GM23338 (cell line): ENCODE data around the gene RPL10. TPM values are rescaled to one million over a fixed set of nuclear protein-coding genes. Genes with fewer than 3 reads are reported as not detected.

Experiments
- ATAC-seq: fragments of 200-7000 bp; cut with Tn5 transposase; 3 replicates; pipeline ENCODE4 v1.9.1; 2020
- DNase-seq: peaks from one replicate; pipeline ENCODE4 v3.0.0-alpha.2; 2015; ENCODE audit warnings: low spot score
- H2AFZ ChIP-seq: fragments of 200-600 bp; sonication (generic); 2 replicates; pipeline ENCODE4 v1.8.0; 2016; ENCODE audit warnings: antibody characterized with exemption, mild to moderate bottlenecking, moderate library complexity
- H3F3A ChIP-seq: fragments of 200-600 bp; sonication (generic); replicated peaks from 2 replicates; pipeline ENCODE4 v1.8.0; 2017; ENCODE audit warnings: antibody characterized with exemption, mixed run types, low read depth
- H3K27ac ChIP-seq: fragments of 200-600 bp; sonication (generic); 2 replicates; pipeline ENCODE4 v1.6.1; 2016; ENCODE audit warnings: low read depth
- H3K27me3 ChIP-seq: fragments of 200-600 bp; sonication (generic); 2 replicates; pipeline ENCODE4 v1.8.0; 2016; ENCODE audit warnings: mild to moderate bottlenecking, mixed run types, moderate library complexity; ENCODE audit not compliant: insufficient read depth
- H3K36me3 ChIP-seq: fragments of 200-600 bp; sonication (generic); 2 replicates; pipeline ENCODE4 v1.8.0; 2016; ENCODE audit warnings: mild to moderate bottlenecking; ENCODE audit not compliant: insufficient read depth
- H3K4me1 ChIP-seq: fragments of 200-600 bp; sonication (generic); 2 replicates; pipeline ENCODE4 v1.8.0; 2016; ENCODE audit warnings: mild to moderate bottlenecking, moderate library complexity; ENCODE audit not compliant: insufficient read depth
- H3K4me2 ChIP-seq: fragments of 200-600 bp; sonication (generic); 2 replicates; pipeline ENCODE4 v1.7.1; 2017; ENCODE audit warnings: mixed run types
- H3K4me3 ChIP-seq: fragments of 200-600 bp; sonication (generic); 2 replicates; pipeline ENCODE4 v1.6.1; 2016; ENCODE audit warnings: mixed run types
- H3K79me2 ChIP-seq: fragments of 200-600 bp; sonication (generic); replicated peaks from 2 replicates; pipeline ENCODE4 v1.8.0; 2017; ENCODE audit warnings: mild to moderate bottlenecking; ENCODE audit not compliant: insufficient read depth
- H3K9me2 ChIP-seq: fragments of 200-600 bp; sonication (generic); 2 replicates; pipeline ENCODE4 v1.8.0; 2017; ENCODE audit not compliant: insufficient read depth
- H4K20me1 ChIP-seq: fragments of 200-600 bp; sonication (generic); replicated peaks from 2 replicates; pipeline ENCODE4 v1.8.0; 2017; ENCODE audit warnings: mild to moderate bottlenecking; ENCODE audit not compliant: insufficient read depth
- H3K27ac Mint-ChIP-seq: 2 replicates; pipeline ENCODE4 v1.8.0; 2020; ENCODE audit warnings: inconsistent platforms, mild to moderate bottlenecking, moderate library complexity, mixed read lengths
- H3K27me3 Mint-ChIP-seq: 3 replicates; pipeline ENCODE4 v1.8.0; 2022; ENCODE audit warnings: low read depth, mild to moderate bottlenecking, moderate library complexity, mixed read lengths, inconsistent platforms; ENCODE audit not compliant: insufficient read depth, poor library complexity
- H3K36me3 Mint-ChIP-seq: 3 replicates; pipeline ENCODE4 v1.8.0; 2021; ENCODE audit warnings: low read depth, mild to moderate bottlenecking, inconsistent platforms, moderate library complexity, mixed read lengths
- H3K4me1 Mint-ChIP-seq: 3 replicates; pipeline ENCODE4 v1.8.0; 2020; ENCODE audit warnings: mild to moderate bottlenecking, inconsistent platforms, mixed read lengths
- H3K4me3 Mint-ChIP-seq: 3 replicates; pipeline ENCODE4 v1.8.0; 2021; ENCODE audit warnings: moderate library complexity, mild to moderate bottlenecking, inconsistent platforms, mixed read lengths
- H3K9me3 Mint-ChIP-seq: 3 replicates; pipeline ENCODE4 v1.8.0; 2020; ENCODE audit warnings: moderate library complexity, mild to moderate bottlenecking, inconsistent platforms, mixed read lengths
- EZH2phosphoT487 ChIP-seq: fragments of 200-600 bp; sonication (generic); IDR thresholded peaks from one replicate; pipeline ENCODE4 v1.8.1; 2018; ENCODE audit warnings: antibody characterized with exemption; ENCODE audit not compliant: unreplicated experiment
- JUNB ChIP-seq: IDR thresholded peaks from one replicate; pipeline ENCODE4 v1.6.1; 2016; ENCODE audit warnings: antibody characterized with exemption; ENCODE audit not compliant: unreplicated experiment
- NANOG ChIP-seq: IDR thresholded peaks from 2 replicates; pipeline ENCODE4 v1.6.1; 2016; ENCODE audit warnings: antibody characterized with exemption, borderline replicate concordance
- STAT1 ChIP-seq: IDR thresholded peaks from one replicate; pipeline ENCODE4 v1.6.1; 2016; ENCODE audit warnings: antibody characterized with exemption; ENCODE audit not compliant: unreplicated experiment
- ZNF114 ChIP-seq: fragments of 250-450 bp; sonication (Bioruptor Pico); IDR thresholded peaks from 2 replicates; pipeline ENCODE4 v1.5.0; 2020; ENCODE audit warnings: mild to moderate bottlenecking, moderate library complexity
- ZNF331 ChIP-seq: fragments of 250-450 bp; sonication (Bioruptor Pico); IDR thresholded peaks from 2 replicates; pipeline ENCODE4 v1.5.0; 2020; ENCODE audit warnings: low read depth, mild to moderate bottlenecking, moderate library complexity
- polyA plus RNA-seq: library from polyadenylated mRNA; unstranded; fragments of >200 nt; fragmentation: Nextera tagmentation; extraction: Ambion mirVana; gene quantifications from 2 replicates; pipeline ENCODE4 v1.2.1, GENCODE V29; 2016
- total RNA-seq: library from RNA; depleted of rRNA; stranded (reverse); fragments of >200 nt; shearing (Covaris generic); gene quantifications from 2 replicates; pipeline ENCODE4 v1.2.3, GENCODE V29; 2014
- TF ChIP-seq, protein P1 (sequence below), 2 experiments: fragments of 200-600 bp in 1 of 2; sonication (generic) in 1 of 2; conservative IDR thresholded peaks; 2 replicates each; pipeline versions ENCODE4 v1.5.1 to v1.6.1; 2016 to 2017; ENCODE audit warnings: antibody characterized with exemption in 2 of 2, low read depth in 2 of 2, mild to moderate bottlenecking in 2 of 2, moderate library complexity in 1 of 2
- TF ChIP-seq, protein P2 (sequence below): IDR thresholded peaks from 2 replicates; pipeline ENCODE4 v1.6.1; 2016; ENCODE audit warnings: antibody characterized with exemption
- TF ChIP-seq, protein P3 (sequence below): fragments of 250-450 bp; sonication (Bioruptor Pico); IDR thresholded peaks from 2 replicates; pipeline ENCODE4 v1.5.0; 2020; ENCODE audit warnings: mild to moderate bottlenecking, moderate library complexity
- TF ChIP-seq, protein P4 (sequence below): IDR thresholded peaks from one replicate; pipeline ENCODE4 v1.6.1; 2018; ENCODE audit warnings: antibody characterized with exemption; ENCODE audit not compliant: unreplicated experiment

RPL10 gene
- total and polyA plus RNA-seq, 2 experiments from 2014 or later = 1,696 to 4,929 TPM

DNA sequence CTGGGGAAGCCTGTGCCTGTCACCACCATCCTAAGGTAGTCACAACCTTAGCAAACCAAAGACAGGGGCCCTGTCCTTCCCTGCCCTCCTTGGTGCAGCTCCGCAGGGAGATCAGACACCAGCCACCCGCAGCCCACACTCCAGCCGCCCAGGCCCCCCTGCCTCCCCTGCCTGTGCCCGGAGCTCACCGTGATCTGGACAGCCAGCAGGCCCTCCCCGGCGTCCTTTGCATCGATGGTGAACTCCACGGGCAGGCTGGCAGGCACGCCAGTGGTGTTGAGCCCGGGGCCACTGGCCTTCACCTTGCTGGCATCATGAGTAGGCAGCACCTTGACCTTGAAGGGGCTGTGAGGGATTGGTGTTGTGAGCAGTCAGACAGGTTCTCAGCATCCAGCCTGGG, 40.2 kb upstream of the RPL10 start:
- H3K27ac ChIP-seq = no peak overlapping the region
- Mint-ChIP-seq H3K4me1 (no peaks in the 10 kb centered on the region; the same call in 2 of the 3 replicates), H3K27ac (no peak overlapping the region), H3K27me3 (peaks cover 5% of the 10 kb centered on the region), H3K36me3 (peaks cover 77% of the 10 kb centered on the region), H3K9me3 (no peaks in the 10 kb centered on the region; the same call in 2 of the 3 replicates), H3K4me3 (no peak overlapping the region)
- H2AFZ ChIP-seq = no peak overlapping the region
- no peak overlapping the region for H3K4me2 ChIP-seq
- H3K9me2 ChIP-seq = no peaks in the 10 kb centered on the region
- DNase-seq (no peak), ATAC-seq (no peak)
- peaks cover 22% of the 10 kb centered on the region for H3K36me3 ChIP-seq
- H4K20me1 ChIP-seq = no peaks in the 10 kb centered on the region
- TF ChIP-seq, protein P1, sequence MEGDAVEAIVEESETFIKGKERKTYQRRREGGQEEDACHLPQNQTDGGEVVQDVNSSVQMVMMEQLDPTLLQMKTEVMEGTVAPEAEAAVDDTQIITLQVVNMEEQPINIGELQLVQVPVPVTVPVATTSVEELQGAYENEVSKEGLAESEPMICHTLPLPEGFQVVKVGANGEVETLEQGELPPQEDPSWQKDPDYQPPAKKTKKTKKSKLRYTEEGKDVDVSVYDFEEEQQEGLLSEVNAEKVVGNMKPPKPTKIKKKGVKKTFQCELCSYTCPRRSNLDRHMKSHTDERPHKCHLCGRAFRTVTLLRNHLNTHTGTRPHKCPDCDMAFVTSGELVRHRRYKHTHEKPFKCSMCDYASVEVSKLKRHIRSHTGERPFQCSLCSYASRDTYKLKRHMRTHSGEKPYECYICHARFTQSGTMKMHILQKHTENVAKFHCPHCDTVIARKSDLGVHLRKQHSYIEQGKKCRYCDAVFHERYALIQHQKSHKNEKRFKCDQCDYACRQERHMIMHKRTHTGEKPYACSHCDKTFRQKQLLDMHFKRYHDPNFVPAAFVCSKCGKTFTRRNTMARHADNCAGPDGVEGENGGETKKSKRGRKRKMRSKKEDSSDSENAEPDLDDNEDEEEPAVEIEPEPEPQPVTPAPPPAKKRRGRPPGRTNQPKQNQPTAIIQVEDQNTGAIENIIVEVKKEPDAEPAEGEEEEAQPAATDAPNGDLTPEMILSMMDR (conservative IDR thresholded peaks at IDR 0.05; ENCODE audit: low read depth in 2 of 2) = no peak
- TF ChIP-seq EZH2phosphoT487 (no peak), ZNF331 (CRISPR knock-in tag) (no peak), NANOG (no peak), JUNB (no peak), ZNF114 (CRISPR knock-in tag) (no peak), STAT1 (no peak)
- TF ChIP-seq, protein P2, sequence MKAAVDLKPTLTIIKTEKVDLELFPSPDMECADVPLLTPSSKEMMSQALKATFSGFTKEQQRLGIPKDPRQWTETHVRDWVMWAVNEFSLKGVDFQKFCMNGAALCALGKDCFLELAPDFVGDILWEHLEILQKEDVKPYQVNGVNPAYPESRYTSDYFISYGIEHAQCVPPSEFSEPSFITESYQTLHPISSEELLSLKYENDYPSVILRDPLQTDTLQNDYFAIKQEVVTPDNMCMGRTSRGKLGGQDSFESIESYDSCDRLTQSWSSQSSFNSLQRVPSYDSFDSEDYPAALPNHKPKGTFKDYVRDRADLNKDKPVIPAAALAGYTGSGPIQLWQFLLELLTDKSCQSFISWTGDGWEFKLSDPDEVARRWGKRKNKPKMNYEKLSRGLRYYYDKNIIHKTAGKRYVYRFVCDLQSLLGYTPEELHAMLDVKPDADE = no peak
- TF ChIP-seq, protein P3, sequence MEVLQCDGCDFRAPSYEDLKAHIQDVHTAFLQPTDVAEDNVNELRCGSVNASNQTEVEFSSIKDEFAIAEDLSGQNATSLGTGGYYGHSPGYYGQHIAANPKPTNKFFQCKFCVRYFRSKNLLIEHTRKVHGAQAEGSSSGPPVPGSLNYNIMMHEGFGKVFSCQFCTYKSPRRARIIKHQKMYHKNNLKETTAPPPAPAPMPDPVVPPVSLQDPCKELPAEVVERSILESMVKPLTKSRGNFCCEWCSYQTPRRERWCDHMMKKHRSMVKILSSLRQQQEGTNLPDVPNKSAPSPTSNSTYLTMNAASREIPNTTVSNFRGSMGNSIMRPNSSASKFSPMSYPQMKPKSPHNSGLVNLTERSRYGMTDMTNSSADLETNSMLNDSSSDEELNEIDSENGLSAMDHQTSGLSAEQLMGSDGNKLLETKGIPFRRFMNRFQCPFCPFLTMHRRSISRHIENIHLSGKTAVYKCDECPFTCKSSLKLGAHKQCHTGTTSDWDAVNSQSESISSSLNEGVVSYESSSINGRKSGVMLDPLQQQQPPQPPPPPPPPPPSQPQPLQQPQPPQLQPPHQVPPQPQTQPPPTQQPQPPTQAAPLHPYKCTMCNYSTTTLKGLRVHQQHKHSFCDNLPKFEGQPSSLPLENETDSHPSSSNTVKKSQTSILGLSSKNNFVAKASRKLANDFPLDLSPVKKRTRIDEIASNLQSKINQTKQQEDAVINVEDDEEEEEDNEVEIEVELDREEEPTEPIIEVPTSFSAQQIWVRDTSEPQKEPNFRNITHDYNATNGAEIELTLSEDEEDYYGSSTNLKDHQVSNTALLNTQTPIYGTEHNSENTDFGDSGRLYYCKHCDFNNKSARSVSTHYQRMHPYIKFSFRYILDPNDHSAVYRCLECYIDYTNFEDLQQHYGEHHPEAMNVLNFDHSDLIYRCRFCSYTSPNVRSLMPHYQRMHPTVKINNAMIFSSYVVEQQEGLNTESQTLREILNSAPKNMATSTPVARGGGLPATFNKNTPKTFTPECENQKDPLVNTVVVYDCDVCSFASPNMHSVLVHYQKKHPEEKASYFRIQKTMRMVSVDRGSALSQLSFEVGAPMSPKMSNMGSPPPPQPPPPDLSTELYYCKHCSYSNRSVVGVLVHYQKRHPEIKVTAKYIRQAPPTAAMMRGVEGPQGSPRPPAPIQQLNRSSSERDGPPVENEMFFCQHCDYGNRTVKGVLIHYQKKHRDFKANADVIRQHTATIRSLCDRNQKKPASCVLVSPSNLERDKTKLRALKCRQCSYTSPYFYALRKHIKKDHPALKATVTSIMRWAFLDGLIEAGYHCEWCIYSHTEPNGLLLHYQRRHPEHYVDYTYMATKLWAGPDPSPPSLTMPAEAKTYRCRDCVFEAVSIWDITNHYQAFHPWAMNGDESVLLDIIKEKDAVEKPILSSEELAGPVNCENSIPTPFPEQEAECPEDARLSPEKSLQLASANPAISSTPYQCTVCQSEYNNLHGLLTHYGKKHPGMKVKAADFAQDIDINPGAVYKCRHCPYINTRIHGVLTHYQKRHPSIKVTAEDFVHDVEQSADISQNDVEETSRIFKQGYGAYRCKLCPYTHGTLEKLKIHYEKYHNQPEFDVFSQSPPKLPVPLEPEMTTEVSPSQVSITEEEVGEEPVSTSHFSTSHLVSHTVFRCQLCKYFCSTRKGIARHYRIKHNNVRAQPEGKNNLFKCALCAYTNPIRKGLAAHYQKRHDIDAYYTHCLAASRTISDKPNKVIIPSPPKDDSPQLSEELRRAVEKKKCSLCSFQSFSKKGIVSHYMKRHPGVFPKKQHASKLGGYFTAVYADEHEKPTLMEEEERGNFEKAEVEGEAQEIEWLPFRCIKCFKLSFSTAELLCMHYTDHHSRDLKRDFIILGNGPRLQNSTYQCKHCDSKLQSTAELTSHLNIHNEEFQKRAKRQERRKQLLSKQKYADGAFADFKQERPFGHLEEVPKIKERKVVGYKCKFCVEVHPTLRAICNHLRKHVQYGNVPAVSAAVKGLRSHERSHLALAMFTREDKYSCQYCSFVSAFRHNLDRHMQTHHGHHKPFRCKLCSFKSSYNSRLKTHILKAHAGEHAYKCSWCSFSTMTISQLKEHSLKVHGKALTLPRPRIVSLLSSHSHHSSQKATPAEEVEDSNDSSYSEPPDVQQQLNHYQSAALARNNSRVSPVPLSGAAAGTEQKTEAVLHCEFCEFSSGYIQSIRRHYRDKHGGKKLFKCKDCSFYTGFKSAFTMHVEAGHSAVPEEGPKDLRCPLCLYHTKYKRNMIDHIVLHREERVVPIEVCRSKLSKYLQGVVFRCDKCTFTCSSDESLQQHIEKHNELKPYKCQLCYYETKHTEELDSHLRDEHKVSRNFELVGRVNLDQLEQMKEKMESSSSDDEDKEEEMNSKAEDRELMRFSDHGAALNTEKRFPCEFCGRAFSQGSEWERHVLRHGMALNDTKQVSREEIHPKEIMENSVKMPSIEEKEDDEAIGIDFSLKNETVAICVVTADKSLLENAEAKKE (CRISPR knock-in tag) = no peak
- TF ChIP-seq, protein P4, sequence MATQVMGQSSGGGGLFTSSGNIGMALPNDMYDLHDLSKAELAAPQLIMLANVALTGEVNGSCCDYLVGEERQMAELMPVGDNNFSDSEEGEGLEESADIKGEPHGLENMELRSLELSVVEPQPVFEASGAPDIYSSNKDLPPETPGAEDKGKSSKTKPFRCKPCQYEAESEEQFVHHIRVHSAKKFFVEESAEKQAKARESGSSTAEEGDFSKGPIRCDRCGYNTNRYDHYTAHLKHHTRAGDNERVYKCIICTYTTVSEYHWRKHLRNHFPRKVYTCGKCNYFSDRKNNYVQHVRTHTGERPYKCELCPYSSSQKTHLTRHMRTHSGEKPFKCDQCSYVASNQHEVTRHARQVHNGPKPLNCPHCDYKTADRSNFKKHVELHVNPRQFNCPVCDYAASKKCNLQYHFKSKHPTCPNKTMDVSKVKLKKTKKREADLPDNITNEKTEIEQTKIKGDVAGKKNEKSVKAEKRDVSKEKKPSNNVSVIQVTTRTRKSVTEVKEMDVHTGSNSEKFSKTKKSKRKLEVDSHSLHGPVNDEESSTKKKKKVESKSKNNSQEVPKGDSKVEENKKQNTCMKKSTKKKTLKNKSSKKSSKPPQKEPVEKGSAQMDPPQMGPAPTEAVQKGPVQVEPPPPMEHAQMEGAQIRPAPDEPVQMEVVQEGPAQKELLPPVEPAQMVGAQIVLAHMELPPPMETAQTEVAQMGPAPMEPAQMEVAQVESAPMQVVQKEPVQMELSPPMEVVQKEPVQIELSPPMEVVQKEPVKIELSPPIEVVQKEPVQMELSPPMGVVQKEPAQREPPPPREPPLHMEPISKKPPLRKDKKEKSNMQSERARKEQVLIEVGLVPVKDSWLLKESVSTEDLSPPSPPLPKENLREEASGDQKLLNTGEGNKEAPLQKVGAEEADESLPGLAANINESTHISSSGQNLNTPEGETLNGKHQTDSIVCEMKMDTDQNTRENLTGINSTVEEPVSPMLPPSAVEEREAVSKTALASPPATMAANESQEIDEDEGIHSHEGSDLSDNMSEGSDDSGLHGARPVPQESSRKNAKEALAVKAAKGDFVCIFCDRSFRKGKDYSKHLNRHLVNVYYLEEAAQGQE = no peak
- H3K79me2 ChIP-seq = 0 out of 2 replicates have a peak, but pooled peaks cover 6% of the 10 kb centered on the region
- H3K27me3 ChIP-seq = no peaks in the 10 kb centered on the region
- H3F3A ChIP-seq = peaks cover 6% of the 10 kb centered on the region
- no peak overlapping the region for H3K4me3 ChIP-seq
- H3K4me1 ChIP-seq = no peaks in the 10 kb centered on the region
